Small intestine (tissue), 7 donors: ENCODE measurements around the gene IGF2BP2. TPM values are rescaled to one million over a fixed set of nuclear protein-coding genes. Genes with fewer than 3 reads are reported as not detected.

Experiments
- DNase-seq, 2 donors: peaks; one replicate each; pipeline versions ENCODE4 v3.0.0 to v3.0.0-alpha.2; 2013
- FAIRE-seq: peaks from 2 replicates; lab custom pipeline; 2012; peaks lifted over from hg19 to GRCh38; lab: Jason Lieb, UNC
- H3K27ac ChIP-seq, 3 donors: one replicate each; pipeline ENCODE4 v1.5.1; 2013; ENCODE audit warnings: low read length in 2 of 3, mild to moderate bottlenecking in 2 of 3, control low read depth in 1 of 3, inconsistent platforms in 1 of 3, low read depth in 1 of 3, moderate library complexity in 1 of 3
- H3K27me3 ChIP-seq, 3 donors: one replicate each; pipeline ENCODE4 v1.6.1; 2013; ENCODE audit warnings: low read length in 3 of 3, inconsistent platforms in 1 of 3; ENCODE audit not compliant: control insufficient read depth in 3 of 3, insufficient read depth in 3 of 3
- H3K36me3 ChIP-seq, 3 donors: one replicate each; pipeline ENCODE4 v1.6.1; 2013; ENCODE audit warnings: low read length in 3 of 3, inconsistent platforms in 1 of 3, low read depth in 1 of 3, mild to moderate bottlenecking in 1 of 3, moderate library complexity in 1 of 3; ENCODE audit not compliant: control insufficient read depth in 3 of 3, insufficient read depth in 2 of 3
- H3K4me1 ChIP-seq, 3 donors: one replicate each; pipeline ENCODE4 v1.6.1; 2013; ENCODE audit warnings: low read length in 2 of 3, inconsistent platforms in 1 of 3, low read depth in 1 of 3, mild to moderate bottlenecking in 1 of 3, moderate library complexity in 1 of 3; ENCODE audit not compliant: control insufficient read depth in 3 of 3, insufficient read depth in 2 of 3
- H3K4me3 ChIP-seq, 3 donors: one replicate each; pipeline ENCODE4 v1.5.1; 2013; ENCODE audit warnings: low read length in 3 of 3, control low read depth in 1 of 3, inconsistent platforms in 1 of 3, low read depth in 1 of 3, mild to moderate bottlenecking in 1 of 3, moderate library complexity in 1 of 3
- H3K9me3 ChIP-seq, 2 donors: one replicate each; pipeline ENCODE4 v1.6.1; 2013; ENCODE audit warnings: low read depth in 1 of 2, low read length in 1 of 2; ENCODE audit not compliant: control insufficient read depth in 2 of 2, insufficient read depth in 1 of 2
- WGBS, 3 donors: extraction: QIAGEN DNeasy Blood & Tissue Kit; methylation state at CpG; one replicate each; pipeline ENCODE4 v1.1.7; 2013; 5-methylcytosine and 5-hydroxymethylcytosine counted together
- polyA plus RNA-seq, 4 donors: library from polyadenylated mRNA; stranded (reverse) in 3 of 4; unstranded in 1 of 4; fragments of 200-250 nt in 3 of 4; fragments of 120-200 nt in 1 of 4; gene quantifications; one replicate each; pipeline versions ENCODE4 v1.2.1 to v1.2.3, GENCODE V29; 2013
- donor health status: healthy with polysubstance abuse.
- donor health status: control.
- donor health status: control.
- donor health status: Bipolar disorder and iron deficiency.
- donor health status: healthy.

Gene IGF2BP2
- polyA plus RNA-seq, 4 donors: 12.1 to 93.8 (median 22.9) TPM

DNA sequence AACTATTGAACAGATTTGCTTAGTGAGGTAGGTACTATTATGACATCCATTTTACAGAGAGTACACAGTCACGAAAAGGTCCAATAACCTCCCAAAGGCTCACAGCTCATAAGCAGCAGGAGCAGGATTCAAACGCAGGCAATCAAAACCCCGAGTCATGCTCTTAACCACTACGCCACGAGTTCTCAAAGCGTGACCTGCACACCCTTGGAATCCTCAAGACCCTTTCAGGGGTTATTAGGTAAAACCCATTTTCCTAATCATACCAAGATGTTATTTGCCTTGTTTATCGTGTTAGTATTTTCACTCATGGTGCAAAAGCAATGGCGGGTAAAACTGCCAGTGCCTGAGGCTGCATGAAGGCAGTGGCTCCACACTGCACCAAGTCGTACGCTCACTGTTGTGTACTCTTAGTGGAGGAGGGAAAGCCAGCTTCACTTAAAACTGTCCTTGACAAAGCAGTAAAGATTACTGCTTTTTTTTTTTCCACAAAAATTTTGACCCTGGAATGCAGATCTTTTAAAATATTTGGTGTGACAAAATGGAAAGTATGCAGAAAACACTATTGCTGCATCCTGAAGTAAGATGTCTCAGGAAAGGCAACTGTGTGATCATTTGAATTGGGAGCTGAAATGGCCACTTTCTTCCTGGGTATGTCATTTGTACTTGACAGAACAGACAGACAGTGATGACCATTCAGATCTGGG is 96.1 kb downstream of the IGF2BP2 start:
- DNase-seq (no peak), FAIRE-seq (no peak)
- H3K27me3 ChIP-seq: no peaks in the 10 kb centered on the region
- peaks cover 0 to 6% of the 10 kb centered on the region in 2 donors for H3K9me3 ChIP-seq
- H3K4me3 ChIP-seq: no peak overlapping the region
- WGBS, 3 donors: 86 to 92% (median 91%) methylated on average over 10 of the region's 10 CpGs
- peaks cover 0 to 14% (median 0%) of the 10 kb centered on the region in 3 donors for H3K36me3 ChIP-seq
- H3K27ac ChIP-seq: no peak overlapping the region
- H3K4me1 ChIP-seq: peaks cover 0 to 11% (median 0%) of the 10 kb centered on the region in 3 donors

DNA sequence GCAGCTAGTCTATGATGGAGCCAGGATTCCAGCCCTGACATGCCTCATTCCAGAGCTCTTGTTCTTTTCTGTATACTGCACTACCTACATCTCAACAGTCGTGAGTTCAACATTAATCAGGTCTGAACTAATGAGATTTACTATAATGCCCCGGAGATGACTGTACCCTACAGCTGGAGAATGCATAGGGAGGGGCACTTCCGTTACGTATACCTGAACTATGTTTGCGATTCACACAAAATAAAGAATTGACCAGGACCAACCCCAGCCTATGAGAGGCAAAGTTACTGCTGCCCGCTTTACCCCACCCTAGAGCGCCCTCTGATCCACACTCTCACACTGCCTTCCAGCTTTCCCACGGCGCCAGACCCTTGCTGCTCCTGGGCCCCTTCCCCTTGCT is 97.0 kb downstream of the IGF2BP2 start:
- Histone ChIP-seq H3K27ac (no peak overlapping the region), H3K27me3 (no peaks in the 10 kb centered on the region), H3K36me3 (peaks cover 0 to 14% (median 0%) of the 10 kb centered on the region in 3 donors), H3K4me3 (no peak overlapping the region), H3K9me3 (peaks cover 0 to 6% of the 10 kb centered on the region in 2 donors), H3K4me1 (peaks cover 0 to 18% (median 0%) of the 10 kb centered on the region in 3 donors)
- FAIRE-seq (no peak), DNase-seq (no peak)
- 85 to 92% (median 88%) methylated on average over 9 of the region's 9 CpGs for WGBS, 3 donors

DNA sequence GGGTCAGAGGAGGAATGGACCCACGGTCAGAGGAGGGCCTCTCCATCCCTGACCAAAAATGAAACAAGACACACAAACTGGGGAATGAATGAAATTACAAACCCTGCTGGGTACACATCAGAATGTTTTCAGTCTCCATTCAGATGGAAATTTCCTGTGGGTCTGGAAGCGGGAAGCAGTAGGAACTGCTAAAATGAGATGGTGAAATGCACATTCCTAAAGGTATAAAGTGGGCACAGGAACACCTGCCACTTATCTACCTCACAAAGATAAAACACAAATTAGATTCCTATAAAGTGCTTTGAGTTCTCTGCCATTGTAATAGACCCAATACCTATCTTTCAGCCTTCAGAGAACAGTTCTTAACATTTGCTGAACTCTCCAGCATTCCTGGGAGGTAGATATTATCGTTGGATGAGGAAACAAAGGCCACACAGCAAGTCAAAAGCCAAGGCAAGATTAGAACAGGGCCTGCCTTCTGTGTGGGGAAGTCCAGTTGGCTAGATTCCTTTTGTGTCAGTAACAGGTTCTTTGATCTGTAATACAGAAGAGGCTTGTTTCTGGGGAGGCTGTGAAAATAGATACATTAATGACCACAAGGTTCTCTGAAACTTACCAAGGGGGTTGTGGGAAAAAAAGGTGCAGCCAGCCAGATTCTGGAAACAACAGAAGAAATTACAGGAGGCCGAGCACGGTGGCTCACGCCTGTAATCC is 98.4 kb downstream of the IGF2BP2 start:
- peaks cover 0 to 14% (median 0%) of the 10 kb centered on the region in 3 donors for H3K36me3 ChIP-seq
- H3K27ac ChIP-seq: no peak overlapping the region
- 77 to 81% (median 78%) methylated on average over 6 of the region's 6 CpGs for WGBS, 3 donors
- H3K27me3 ChIP-seq: no peaks in the 10 kb centered on the region
- FAIRE-seq (no peak), DNase-seq (no peak)
- no peak overlapping the region for H3K4me3 ChIP-seq
- H3K4me1 ChIP-seq: peaks cover 0 to 18% (median 0%) of the 10 kb centered on the region in 3 donors
- peaks cover 0 to 6% of the 10 kb centered on the region in 2 donors for H3K9me3 ChIP-seq

DNA sequence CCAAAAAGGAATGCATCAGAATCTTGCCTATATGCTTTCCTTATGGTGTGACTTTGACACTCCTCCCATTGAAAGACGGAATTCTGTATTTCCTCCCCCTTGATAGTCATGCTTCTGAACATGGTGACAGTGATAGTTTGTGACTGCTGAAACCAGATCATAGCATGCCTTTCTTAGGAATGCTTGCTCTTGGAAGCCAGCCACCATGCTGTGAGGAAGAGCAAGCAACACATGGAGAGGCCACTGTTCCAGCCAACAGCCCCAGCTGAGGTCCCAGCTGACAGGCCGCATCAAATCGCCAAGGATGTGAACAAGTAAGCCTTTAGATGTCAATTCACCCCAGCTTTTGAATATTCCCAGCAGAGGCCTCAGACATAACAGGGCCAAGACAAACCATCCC is 100.1 kb downstream of the IGF2BP2 start:
- Histone ChIP-seq H3K27me3 (no peaks in the 10 kb centered on the region), H3K9me3 (peaks cover 0 to 6% of the 10 kb centered on the region in 2 donors), H3K4me1 (peaks cover 0 to 18% (median 0%) of the 10 kb centered on the region in 3 donors), H3K36me3 (peaks cover 0 to 20% (median 0%) of the 10 kb centered on the region in 3 donors), H3K27ac (peak overlapping the region in 1 of 3 donors; percentile 31), H3K4me3 (no peak overlapping the region)
- DNase-seq: no peak
- WGBS, 3 donors: 83 to 95% (median 91%) methylated on average over 3 of the region's 3 CpGs
- FAIRE-seq: no peak

DNA sequence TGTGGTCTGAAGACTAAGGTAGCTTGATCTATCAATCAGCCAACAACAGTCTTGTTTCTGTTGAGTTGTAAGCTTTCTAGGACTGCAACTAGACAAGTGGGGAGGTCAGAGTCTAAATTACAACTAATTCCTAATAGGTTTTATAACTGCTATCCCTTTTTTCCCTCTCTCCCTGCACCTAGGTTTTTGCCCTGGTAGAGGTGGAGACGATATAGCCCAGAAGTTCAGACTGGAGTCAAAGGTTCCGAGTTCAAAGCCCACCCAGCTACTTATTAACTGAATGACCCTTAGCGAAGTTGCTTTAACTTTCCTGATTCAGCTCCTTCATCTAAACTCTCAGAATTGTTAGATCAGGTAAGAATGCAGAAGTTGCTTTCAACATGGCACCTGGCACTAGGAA is 100.6 kb downstream of the IGF2BP2 start:
- no peaks in the 10 kb centered on the region for H3K27me3 ChIP-seq
- peak overlapping the region in 1 of 3 donors; percentile 49 for H3K27ac ChIP-seq
- H3K4me3 ChIP-seq: no peak overlapping the region
- FAIRE-seq: no peak
- H3K36me3 ChIP-seq: peaks cover 0 to 22% (median 0%) of the 10 kb centered on the region in 3 donors
- DNase-seq: peak; percentile 25 to 63
- H3K9me3 ChIP-seq: peaks cover 0 to 6% of the 10 kb centered on the region in 2 donors
- peaks cover 0 to 18% (median 0%) of the 10 kb centered on the region in 3 donors for H3K4me1 ChIP-seq
- 19 to 74% (median 46%) methylated on average over 3 of the region's 3 CpGs for WGBS, 3 donors

DNA sequence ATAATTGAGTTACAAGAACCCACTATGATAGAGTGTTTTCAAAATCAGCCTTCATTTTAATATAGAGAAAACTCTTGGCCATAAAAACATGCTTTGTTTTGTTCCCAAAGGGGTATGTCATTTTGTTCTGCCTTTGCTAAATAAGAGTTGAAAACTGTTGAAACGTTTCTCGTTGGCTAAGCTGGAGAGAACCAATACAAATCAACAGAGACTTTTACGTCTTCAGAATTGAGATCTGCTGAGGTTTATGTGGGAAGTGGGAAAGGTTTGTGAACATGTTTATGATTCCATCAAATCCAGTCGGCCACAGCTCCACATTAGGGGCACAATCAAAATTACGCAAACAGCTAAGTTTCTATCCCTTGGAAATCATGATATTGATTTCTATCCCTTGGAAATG is 102.0 kb downstream of the IGF2BP2 start:
- H3K36me3 ChIP-seq: peaks cover 0 to 19% (median 0%) of the 10 kb centered on the region in 3 donors
- peaks cover 0 to 9% of the 10 kb centered on the region in 2 donors for H3K9me3 ChIP-seq
- H3K4me3 ChIP-seq: no peak overlapping the region
- 78 to 87% (median 87%) methylated on average over 5 of the region's 5 CpGs for WGBS, 3 donors
- FAIRE-seq: no peak
- peaks cover 0 to 20% (median 2%) of the 10 kb centered on the region in 3 donors for H3K4me1 ChIP-seq
- H3K27me3 ChIP-seq: no peaks in the 10 kb centered on the region
- H3K27ac ChIP-seq: no peak overlapping the region
- no peak for DNase-seq

DNA sequence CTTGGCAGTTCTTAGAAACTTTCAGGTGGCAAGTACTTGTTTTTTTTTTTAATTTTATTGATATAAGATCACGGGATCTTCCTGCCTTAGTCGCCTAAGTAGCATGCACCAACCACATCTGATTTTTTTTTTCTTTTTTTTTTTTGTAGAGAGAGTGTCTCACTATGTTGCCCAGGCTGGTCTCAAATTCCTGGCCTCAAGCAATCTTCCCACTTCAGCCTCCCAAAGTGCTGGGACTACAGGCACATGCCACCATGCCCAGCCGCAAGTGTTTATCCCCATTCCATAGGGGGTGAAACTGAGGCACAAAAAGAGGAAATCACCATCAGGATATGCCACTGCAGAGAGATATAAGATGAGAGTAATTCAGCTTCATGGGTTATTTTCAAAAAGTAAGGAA is 102.9 kb downstream of the IGF2BP2 start:
- H3K36me3 ChIP-seq: peaks cover 0 to 17% (median 0%) of the 10 kb centered on the region in 3 donors
- 60 to 77% (median 74%) methylated on average over 3 of the region's 3 CpGs for WGBS, 3 donors
- FAIRE-seq: no peak
- H3K9me3 ChIP-seq: peaks cover 0 to 9% of the 10 kb centered on the region in 2 donors
- no peak overlapping the region for H3K4me3 ChIP-seq
- no peak overlapping the region for H3K27ac ChIP-seq
- no peak for DNase-seq
- no peaks in the 10 kb centered on the region for H3K27me3 ChIP-seq
- peaks cover 0 to 30% (median 10%) of the 10 kb centered on the region in 3 donors for H3K4me1 ChIP-seq

DNA sequence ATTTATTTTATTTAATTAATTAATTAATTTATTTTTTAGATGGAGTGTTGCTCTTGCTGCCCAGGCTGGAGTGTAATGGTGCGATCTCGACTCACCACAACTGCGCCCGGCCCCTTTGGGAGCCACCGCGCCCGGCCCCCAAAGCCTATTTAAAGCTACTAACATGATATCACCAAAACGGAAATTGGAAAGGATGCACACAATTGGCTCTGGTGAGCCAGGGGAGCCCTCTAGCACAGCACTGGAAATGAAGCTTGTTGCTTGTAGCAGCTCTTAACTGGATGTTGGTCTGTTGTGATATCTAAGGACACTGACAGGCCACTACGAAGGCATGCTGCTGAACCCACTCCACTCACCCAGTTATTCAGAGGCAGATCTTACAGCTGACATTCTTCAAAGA is 104.5 kb downstream of the IGF2BP2 start:
- Histone ChIP-seq H3K9me3 (peaks cover 0 to 9% of the 10 kb centered on the region in 2 donors), H3K27me3 (no peaks in the 10 kb centered on the region), H3K4me3 (no peak overlapping the region), H3K36me3 (peaks cover 0 to 19% (median 0%) of the 10 kb centered on the region in 3 donors), H3K4me1 (peaks cover 4 to 39% (median 10%) of the 10 kb centered on the region in 3 donors), H3K27ac (no peak overlapping the region)
- no peak for DNase-seq
- WGBS, 3 donors: 85 to 98% (median 91%) methylated on average over 9 of the region's 9 CpGs
- FAIRE-seq: no peak
